Caco-2 (cell line): ENCODE measurements around the gene DVL1. TPM values are rescaled to one million over a fixed set of nuclear protein-coding genes. Genes with fewer than 3 reads are reported as not detected.

ENCODE experiments used
- BruUV-seq: library from RNA; stranded (reverse); fragments of 400-500 nt; replicated peaks from 2 replicates; lab custom pipeline; 2021; lab: Mats Ljungman, UMichigan
- CTCF ChIA-PET: fragments of 300-600 bp; sonication (Branson Sonifier 250); formaldehyde crosslinking; loops from one replicate; lab custom pipeline; 2022; ENCODE audit warnings: antibody characterized with exemption; lab: Charles Lee
- POLR2A ChIA-PET: fragments of 300-600 bp; sonication (Branson Sonifier 250); formaldehyde crosslinking; loops from one replicate; lab custom pipeline; 2022; ENCODE audit warnings: antibody characterized with exemption; lab: Charles Lee
- DNase-seq, 2 experiments: peaks; one replicate each; pipeline versions ENCODE4 v3.0.0 to v3.0.0-alpha.2; 2020 to 2022
- H3K27me3 ChIP-seq: replicated peaks from 2 replicates; pipeline ENCODE4 v1.6.0; 2011; ENCODE audit warnings: low read length; ENCODE audit not compliant: control insufficient read depth, insufficient read depth
- H3K36me3 ChIP-seq: 2 replicates; pipeline ENCODE4 v1.5.1; 2011; ENCODE audit warnings: low read length; ENCODE audit not compliant: control insufficient read depth, insufficient read depth
- H3K4me1 ChIP-seq: fragments of 250-450 bp; sonication (Bioruptor Pico); 2 replicates; pipeline ENCODE4 v1.5.1; 2020; ENCODE audit warnings: mild to moderate bottlenecking
- H3K4me3 ChIP-seq: 2 replicates; pipeline ENCODE4 v1.5.1; 2011; ENCODE audit warnings: low read depth, mild to moderate bottlenecking, control low read depth, low read length
- H3K9me3 ChIP-seq: fragments of 250-450 bp; sonication (Bioruptor Pico); 2 replicates; pipeline ENCODE4 v1.5.1; 2020; ENCODE audit warnings: mild to moderate bottlenecking, moderate library complexity
- H3K27ac Mint-ChIP-seq: one replicate; pipeline ENCODE4 v1.8.0; 2022; ENCODE audit warnings: mixed read lengths; ENCODE audit not compliant: unreplicated experiment
- H3K27me3 Mint-ChIP-seq: one replicate; pipeline ENCODE4 v1.8.0; 2022; ENCODE audit warnings: mixed read lengths; ENCODE audit not compliant: insufficient read depth, unreplicated experiment
- H3K36me3 Mint-ChIP-seq: one replicate; pipeline ENCODE4 v1.8.0; 2022; ENCODE audit warnings: mild to moderate bottlenecking, mixed read lengths; ENCODE audit not compliant: insufficient read depth, unreplicated experiment
- H3K4me1 Mint-ChIP-seq: one replicate; pipeline ENCODE4 v1.8.0; 2022; ENCODE audit warnings: low read depth, mixed read lengths; ENCODE audit not compliant: unreplicated experiment
- H3K4me3 Mint-ChIP-seq: one replicate; pipeline ENCODE4 v1.8.0; 2022; ENCODE audit warnings: mild to moderate bottlenecking, moderate library complexity, mixed read lengths; ENCODE audit not compliant: unreplicated experiment
- H3K9me3 Mint-ChIP-seq: one replicate; pipeline ENCODE4 v1.8.0; 2022; ENCODE audit warnings: mixed read lengths; ENCODE audit not compliant: unreplicated experiment
- CTCF ChIP-seq, 2 experiments: fragments of 200-600 bp in 1 of 2; IDR thresholded peaks; 1 replicate in 1 of 2; 2 replicates in 1 of 2; pipeline versions ENCODE4 v1.5.1 to v1.8.0; 2011 to 2022; ENCODE audit warnings: antibody characterized with exemption in 1 of 2, control low read depth in 1 of 2, inconsistent platforms in 1 of 2, low read depth in 1 of 2, low read length in 1 of 2, mild to moderate bottlenecking in 1 of 2, moderate library complexity in 1 of 2; ENCODE audit not compliant: insufficient read depth in 1 of 2, severe bottlenecking in 1 of 2, unreplicated experiment in 1 of 2
- intact Hi-C: fragments of 100-400 bp; cut with micrococcal nuclease; formaldehyde crosslinking; loops from one replicate; pipeline ENCODE4 v1.10.0; 2022; ENCODE audit not compliant: unreplicated experiment
- total RNA-seq: library from RNA; stranded (reverse); gene quantifications from 2 replicates; pipeline ENCODE4 v1.2.3, GENCODE V29; 2022

The DVL1 gene
- total RNA-seq, 1 experiment from 2014 or later, result 40.6 TPM

- CTCF ChIA-PET, result interaction anchor here (0.6 to 0.7 kb wide), 2 partner anchors 21 to 185 kb away, joined by 5 to 10 read pairs; no protein-coding TSS in a partner anchor
Measured at GRCh38 chr1:1354271-1355247, 5.3 kb upstream of the DVL1 start.

GRCh38 chr1:1353389-1354151 lies 4.4 kb upstream of the DVL1 start:
- DNase-seq, result no peak
- Mint-ChIP-seq H3K4me3 (peak overlapping the region; percentile 66), H3K9me3 (no peaks in the 10 kb centered on the region), H3K4me1 (no peaks in the 10 kb centered on the region), H3K27ac (no peak overlapping the region), H3K36me3 (peaks cover 27% of the 10 kb centered on the region), H3K27me3 (no peaks in the 10 kb centered on the region)
- intact Hi-C loops, result no loop called here
- peak overlapping the region; percentile 47 for H3K4me3 ChIP-seq
- H3K27me3 ChIP-seq, result no peaks in the 10 kb centered on the region
- peaks cover 14% of the 10 kb centered on the region for H3K4me1 ChIP-seq
- H3K9me3 ChIP-seq, result no peaks in the 10 kb centered on the region
- no peaks in the 10 kb centered on the region for H3K36me3 ChIP-seq
- ChIA-PET CTCF (no interaction called here), POLR2A (interaction anchor here (0.6 kb wide), 1 partner anchor 80 kb away, joined by 4 read pairs; the partner anchor contains the start of gene UBE2J2)
- no TSS peak for BruUV-seq
- TF ChIP-seq CTCF (IDR thresholded peaks at IDR 0.05; ENCODE audit: insufficient read depth in 1 of 2, low read depth in 1 of 2, low read length in 1 of 2, severe bottlenecking in 1 of 2, unreplicated experiment in 1 of 2), result no peak

More at GRCh38 chr1:1354271-1355247, 5.3 kb upstream of the DVL1 start:
- BruUV-seq, result no TSS peak
- POLR2A ChIA-PET, result no interaction called here
- H3K9me3 ChIP-seq, result no peaks in the 10 kb centered on the region
- H3K4me1 Mint-ChIP-seq, result no peaks in the 10 kb centered on the region
- intact Hi-C loops, result no loop called here
- no peaks in the 10 kb centered on the region for H3K27me3 ChIP-seq
- peaks cover 17% of the 10 kb centered on the region for H3K4me1 ChIP-seq
- H3K9me3 Mint-ChIP-seq, result no peaks in the 10 kb centered on the region
- TF ChIP-seq CTCF (IDR thresholded peaks at IDR 0.05; ENCODE audit: insufficient read depth in 1 of 2, low read depth in 1 of 2, low read length in 1 of 2, severe bottlenecking in 1 of 2, unreplicated experiment in 1 of 2), result no peak
- H3K4me3 Mint-ChIP-seq, result peak overlapping the region; percentile 66
- DNase-seq, result no peak
- H3K27ac Mint-ChIP-seq, result no peak overlapping the region
- H3K4me3 ChIP-seq, result peak overlapping the region; percentile 47
- no peaks in the 10 kb centered on the region for H3K36me3 ChIP-seq
- H3K27me3 Mint-ChIP-seq, result no peaks in the 10 kb centered on the region
- H3K36me3 Mint-ChIP-seq, result peaks cover 27% of the 10 kb centered on the region

GRCh38 chr1:1352786-1353388 lies 3.7 kb upstream of the DVL1 start:
- Histone ChIP-seq H3K4me1 (peaks cover 13% of the 10 kb centered on the region), H3K36me3 (no peaks in the 10 kb centered on the region), H3K27me3 (no peaks in the 10 kb centered on the region), H3K4me3 (no peak overlapping the region), H3K9me3 (no peaks in the 10 kb centered on the region)
- H3K9me3 Mint-ChIP-seq, result no peaks in the 10 kb centered on the region
- H3K36me3 Mint-ChIP-seq, result peaks cover 20% of the 10 kb centered on the region
- H3K27me3 Mint-ChIP-seq, result no peaks in the 10 kb centered on the region
- H3K4me1 Mint-ChIP-seq, result no peaks in the 10 kb centered on the region
- no peak for TF ChIP-seq CTCF (IDR thresholded peaks at IDR 0.05; ENCODE audit: insufficient read depth in 1 of 2, low read depth in 1 of 2, low read length in 1 of 2, severe bottlenecking in 1 of 2, unreplicated experiment in 1 of 2)
- ChIA-PET CTCF (no interaction called here), POLR2A (interaction anchor here (0.6 kb wide), 1 partner anchor 79 kb away, joined by 4 read pairs; the partner anchor contains the start of gene UBE2J2)
- no TSS peak for BruUV-seq
- intact Hi-C loops, result no loop called here
- peak overlapping the region; percentile 51 for H3K4me3 Mint-ChIP-seq
- H3K27ac Mint-ChIP-seq, result no peak overlapping the region
- DNase-seq, result no peak
